Keratinocyte (primary cell): ENCODE measurements around the gene GLRX3.

ENCODE experiments used
- CTCF ChIP-seq, 3 experiments: IDR thresholded peaks in 1 of 3; conservative IDR thresholded peaks in 1 of 3; optimal IDR thresholded peaks in 1 of 3; 2 replicates in 2 of 3; 3 replicates in 1 of 3; pipeline versions ENCODE3 to v1.5.1; 2011; ENCODE audit warnings: low read length in 3 of 3, mild to moderate bottlenecking in 3 of 3, moderate library complexity in 2 of 3, control low read depth in 1 of 3, inconsistent platforms in 1 of 3; ENCODE audit not compliant: insufficient read depth in 2 of 3; ENCODE audit errors: extremely low read depth in 1 of 3
- EZH2 ChIP-seq: IDR thresholded peaks from one replicate; pipeline ENCODE4 v1.6.1; 2012; ENCODE audit warnings: inconsistent platforms, mild to moderate bottlenecking, low read length, moderate library complexity

- no peak for TF ChIP-seq CTCF (optimal IDR thresholded peaks at IDR 0.05 in 1 of 3, IDR thresholded peaks at IDR 0.05 in 1 of 3, conservative IDR thresholded peaks at IDR 0.05 in 1 of 3; ENCODE audit: extremely low read depth in 1 of 3, insufficient read depth in 2 of 3, low read length in 3 of 3)
- TF ChIP-seq EZH2, result no peak
Observed at GRCh38 chr10:130207205-130207604, 71.0 kb downstream of the GLRX3 start.
